A549 (cell line): ENCODE results near the gene CLDN7.

Experiments used
- CTCF ChIP-seq: fragments of >200 bp; sonication (Bioruptor Twin); formaldehyde crosslinking; IDR thresholded peaks from 3 replicates; pipeline ENCODE4 v1.5.1; 2016
- HOXA7 ChIP-seq: fragments of 250-450 bp; sonication (Bioruptor Pico); IDR thresholded peaks from 2 replicates; pipeline ENCODE4 v1.5.0; 2020; ENCODE audit warnings: mild to moderate bottlenecking, moderate library complexity
- POLR2A ChIP-seq: IDR thresholded peaks from 2 replicates; pipeline ENCODE4 v1.6.1; 2012; ENCODE audit warnings: mild to moderate bottlenecking, low read length

GRCh38 chr17:7290685-7291084, 28.4 kb upstream of the CLDN7 start:
- TF ChIP-seq CTCF (no peak), POLR2A (no peak), HOXA7 (CRISPR knock-in tag) (no peak)
